ENCODE results near the gene MNT.

MNT gene

GRCh38 chr17:2388020-2388682 is 12.7 kb downstream of the MNT start:
- no peak overlapping the region for H3K4me3 ChIP-seq (ENCODE audit: control insufficient read depth, low read depth, low read length)
- TF ChIP-seq CTCF (IDR thresholded peaks at IDR 0.05; ENCODE audit: control insufficient read depth, insufficient read depth, low read depth, low read length, missing control alignments), result no peak
- DNase-seq (ENCODE audit: low read depth), result no peak

- TF ChIP-seq CTCF (IDR thresholded peaks at IDR 0.05; ENCODE audit: control insufficient read depth, insufficient read depth, low read depth, low read length, missing control alignments), result no peak
- DNase-seq (ENCODE audit: low read depth), result no peak
- H3K4me3 ChIP-seq (ENCODE audit: control insufficient read depth, low read depth, low read length), result no peak overlapping the region
These were observed 13.5 kb downstream of the MNT start for GRCh38 chr17:2387086-2388019.

- H3K4me3 ChIP-seq (ENCODE audit: control insufficient read depth, low read depth, low read length), result no peak overlapping the region
- no peak for TF ChIP-seq CTCF (IDR thresholded peaks at IDR 0.05; ENCODE audit: control insufficient read depth, insufficient read depth, low read depth, low read length, missing control alignments)
- DNase-seq (ENCODE audit: low read depth), result no peak
These were observed 14.3 kb downstream of the MNT start for GRCh38 chr17:2386400-2387085.

GRCh38 chr17:2385240-2386210 is 15.3 kb downstream of the MNT start:
- no peak for DNase-seq (ENCODE audit: low read depth)
- TF ChIP-seq CTCF (IDR thresholded peaks at IDR 0.05; ENCODE audit: control insufficient read depth, insufficient read depth, low read depth, low read length, missing control alignments), result no peak
- no peak overlapping the region for H3K4me3 ChIP-seq (ENCODE audit: control insufficient read depth, low read depth, low read length)

GRCh38 chr17:2384439-2385127 is 16.3 kb downstream of the MNT start:
- no peak for TF ChIP-seq CTCF (IDR thresholded peaks at IDR 0.05; ENCODE audit: control insufficient read depth, insufficient read depth, low read depth, low read length, missing control alignments)
- no peak for DNase-seq (ENCODE audit: low read depth)

More at GRCh38 chr17:2384439-2385127, 16.3 kb downstream of the MNT start:
- H3K4me3 ChIP-seq (ENCODE audit: control insufficient read depth, low read depth, low read length), result no peak overlapping the region
